Measurements from ENCODE around the gene GRID1.
"Not testable (repeated sequence)": the region's sequence is repeated elsewhere in the genome, so short reads cannot be mapped to it uniquely, and the experiment has no call there.

GRID1 gene

DNA sequence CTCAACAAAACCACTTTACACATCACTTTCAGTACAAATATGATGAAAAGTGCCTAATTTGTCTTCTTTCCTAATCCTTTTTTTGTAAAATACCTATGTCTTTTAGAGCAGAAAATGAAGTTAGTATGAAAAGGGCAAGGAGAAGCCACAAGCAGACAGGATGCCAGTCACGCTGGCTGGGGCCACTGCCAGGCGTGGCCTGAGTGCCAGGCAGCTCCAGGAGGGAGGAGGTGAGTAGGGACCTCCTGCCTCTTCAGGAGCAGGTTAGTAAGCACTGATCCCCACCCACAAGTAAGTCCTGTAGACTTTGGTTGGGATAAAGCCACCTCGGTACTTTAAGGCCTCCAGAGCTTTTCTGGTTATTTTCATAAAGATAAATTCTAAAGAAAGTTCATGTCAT lies 432.0 kb downstream of the GRID1 start:
- no peak for DNase-seq

DNA sequence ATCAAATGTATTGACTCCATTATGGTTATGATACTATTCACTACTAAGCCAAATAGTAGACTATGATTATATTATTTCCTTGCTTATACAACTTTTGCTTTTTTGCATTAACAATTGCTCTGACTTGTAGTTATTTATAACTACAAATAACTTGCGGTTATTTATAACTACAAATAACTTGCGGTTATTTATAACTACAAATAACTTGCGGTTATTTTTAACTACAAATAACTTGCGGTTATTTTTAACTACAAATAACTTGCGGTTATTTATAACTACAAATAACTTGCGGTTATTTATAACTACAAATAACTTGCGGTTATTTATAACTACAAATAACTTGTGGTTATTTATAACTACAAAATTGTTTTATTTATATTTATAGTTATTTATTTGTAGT lies 436.6 kb downstream of the GRID1 start:
- DNase-seq = not testable (repeated sequence)

DNA sequence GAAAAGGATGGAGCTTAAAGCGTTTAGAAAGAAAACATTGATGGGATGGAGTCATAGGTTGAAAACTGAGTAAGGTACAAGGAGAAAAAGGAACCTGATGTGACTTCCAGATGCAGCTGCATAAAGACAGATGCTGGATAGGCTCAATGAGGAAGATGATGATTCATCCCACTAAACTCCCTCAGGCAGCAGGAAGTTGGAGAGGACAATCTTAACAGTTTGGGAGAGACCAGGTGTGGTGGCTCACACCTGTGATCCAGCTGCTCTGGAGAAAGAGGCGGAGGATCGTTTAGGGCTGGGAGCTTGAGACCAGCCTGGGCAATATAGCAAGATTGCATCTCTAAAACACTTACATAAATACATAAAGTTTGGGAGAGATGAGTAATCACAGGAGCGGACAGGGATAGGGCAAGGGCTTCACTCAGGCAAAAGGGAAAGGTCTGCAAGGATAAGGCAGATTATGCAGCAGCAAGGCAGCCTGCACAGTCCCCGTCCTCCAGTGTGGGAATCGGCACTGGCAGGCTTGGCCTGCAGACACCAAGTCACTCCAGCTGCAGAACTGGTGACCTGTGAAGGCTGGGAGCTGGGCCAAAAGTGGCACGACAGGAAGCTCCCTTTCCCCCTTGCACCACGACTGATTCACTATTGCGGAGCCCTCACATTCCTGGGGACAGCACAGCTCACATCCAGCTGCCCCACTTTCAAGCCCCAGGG lies 438.5 kb downstream of the GRID1 start:
- no peak for DNase-seq

GRCh38 chr10:85926986-85927385 lies 439.6 kb downstream of the GRID1 start:
- no peak for DNase-seq

GRCh38 chr10:85926136-85926535 lies 440.5 kb downstream of the GRID1 start:
- DNase-seq = no peak

- DNase-seq = no peak
Measured at GRCh38 chr10:85925201-85925750, 441.3 kb downstream of the GRID1 start.

DNA sequence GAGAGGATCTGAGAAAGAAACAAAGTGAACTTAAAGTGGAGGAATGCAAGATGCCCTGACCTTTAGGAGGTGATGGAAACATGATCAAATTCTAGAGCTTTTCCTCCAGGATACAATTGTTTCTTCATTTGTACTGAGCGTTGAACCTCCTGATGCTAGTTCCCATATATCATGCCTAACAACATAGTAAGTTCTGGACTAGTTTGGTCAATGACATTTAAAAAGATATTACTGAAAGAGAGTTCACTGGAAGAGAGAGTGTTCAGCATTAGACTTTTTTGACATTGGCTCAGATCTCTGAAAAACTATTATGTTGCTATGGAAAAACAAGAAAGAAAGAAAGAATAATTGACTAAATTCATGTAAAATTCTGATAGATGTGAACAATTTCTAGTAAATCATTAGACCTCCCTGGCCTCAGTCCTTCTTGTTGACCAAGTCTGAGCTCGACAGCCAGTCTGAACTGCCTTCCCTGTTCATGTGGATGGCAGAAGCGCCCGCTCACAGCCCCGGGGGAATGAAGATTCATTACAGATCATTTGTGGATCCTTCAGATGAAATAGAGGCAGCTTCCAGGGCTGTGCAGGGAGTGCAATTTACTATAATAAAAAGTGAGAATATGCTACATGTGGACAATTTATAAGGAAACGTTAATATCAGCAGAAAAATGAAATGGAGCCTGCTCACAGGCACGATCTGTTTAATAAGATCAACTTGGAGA lies 442.1 kb downstream of the GRID1 start:
- no peak for DNase-seq

DNA sequence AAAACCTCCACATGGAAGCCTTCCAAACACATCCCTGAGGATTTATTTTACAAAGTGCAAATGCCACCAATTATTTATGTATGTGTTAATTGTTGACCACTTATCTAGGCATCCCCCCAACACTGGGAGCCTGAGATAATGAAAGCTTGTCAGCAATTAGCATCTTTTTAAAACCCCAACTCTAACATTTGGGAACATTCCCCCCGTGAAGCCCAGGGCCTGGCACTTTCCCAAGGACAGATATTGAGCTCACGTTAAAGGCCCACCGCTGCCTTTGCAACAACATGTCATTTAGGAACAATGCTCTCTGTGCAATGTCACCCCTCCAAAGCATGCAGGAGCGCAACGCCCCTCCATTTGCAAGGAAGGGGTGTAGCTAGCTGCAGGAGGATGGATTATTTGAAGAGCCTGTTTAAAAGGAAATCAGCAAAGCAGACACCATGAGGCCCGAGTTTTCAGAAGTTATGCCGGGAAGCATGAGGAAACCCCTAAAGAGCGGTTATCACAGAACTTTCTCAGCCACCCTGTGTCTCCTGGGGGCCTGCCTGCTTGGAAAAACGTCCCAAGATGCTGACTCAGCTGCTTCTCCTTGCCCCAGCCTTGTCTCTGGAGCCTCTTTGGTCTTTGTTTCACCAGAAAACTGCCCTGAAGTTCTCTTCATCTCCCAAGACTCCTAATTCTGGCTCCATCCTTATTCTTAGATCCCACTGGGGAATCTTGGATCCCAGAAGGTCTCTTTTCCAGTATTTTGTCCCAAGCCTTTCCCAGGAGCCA lies 444.1 kb downstream of the GRID1 start:
- no peak for DNase-seq

- no peak for DNase-seq
Measured at GRCh38 chr10:85921789-85922188, 444.8 kb downstream of the GRID1 start.

DNA sequence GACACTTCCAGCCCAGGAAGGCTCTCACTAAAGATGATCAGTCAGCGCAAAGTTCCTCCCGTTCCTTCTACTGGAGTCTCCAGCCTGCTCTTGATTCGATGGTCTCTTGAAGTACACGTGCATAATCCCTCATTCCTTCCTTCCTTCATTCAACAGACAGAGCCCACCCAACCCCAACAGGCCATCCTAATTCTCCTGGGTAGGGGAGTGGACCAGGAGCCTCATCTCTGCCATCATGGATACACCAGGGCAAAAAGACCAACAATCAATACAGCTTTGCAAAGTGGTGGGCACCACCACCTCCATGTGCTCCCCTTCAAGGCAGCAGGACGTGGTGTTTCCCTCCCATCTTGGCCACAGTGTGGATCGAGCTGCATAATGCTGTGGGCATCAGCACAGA lies 446.3 kb downstream of the GRID1 start:
- DNase-seq = no peak

DNA sequence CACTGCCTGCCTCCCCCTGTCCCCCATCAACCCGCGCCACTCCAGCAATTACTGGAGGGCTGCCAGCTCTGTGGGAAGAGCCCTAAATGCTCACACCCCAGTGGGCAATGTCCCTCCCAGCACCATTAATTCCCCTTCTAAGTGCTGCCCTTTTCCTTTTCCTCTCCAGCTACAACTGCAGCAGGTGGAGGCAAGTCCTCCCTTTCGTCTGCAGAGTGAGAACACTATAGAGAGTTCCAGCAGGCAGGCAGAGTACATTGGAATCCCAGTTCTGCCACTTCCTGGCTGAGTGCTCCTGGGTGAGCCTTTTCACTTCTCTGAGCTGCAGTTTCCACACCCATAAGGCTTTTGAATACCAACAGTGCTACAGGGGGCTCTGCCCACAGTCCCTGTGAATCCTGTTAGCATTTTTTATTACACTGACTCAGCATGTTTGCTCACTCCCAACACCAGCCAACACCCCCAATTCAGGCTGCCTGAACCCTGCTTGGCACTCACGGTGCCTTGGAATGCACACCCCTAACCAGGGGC lies 447.0 kb downstream of the GRID1 start:
- no peak for DNase-seq

GRCh38 chr10:85918371-85918770 lies 448.2 kb downstream of the GRID1 start:
- DNase-seq = no peak

- no peak for DNase-seq
Measured at GRCh38 chr10:85917601-85918000, 449.0 kb downstream of the GRID1 start.

DNA sequence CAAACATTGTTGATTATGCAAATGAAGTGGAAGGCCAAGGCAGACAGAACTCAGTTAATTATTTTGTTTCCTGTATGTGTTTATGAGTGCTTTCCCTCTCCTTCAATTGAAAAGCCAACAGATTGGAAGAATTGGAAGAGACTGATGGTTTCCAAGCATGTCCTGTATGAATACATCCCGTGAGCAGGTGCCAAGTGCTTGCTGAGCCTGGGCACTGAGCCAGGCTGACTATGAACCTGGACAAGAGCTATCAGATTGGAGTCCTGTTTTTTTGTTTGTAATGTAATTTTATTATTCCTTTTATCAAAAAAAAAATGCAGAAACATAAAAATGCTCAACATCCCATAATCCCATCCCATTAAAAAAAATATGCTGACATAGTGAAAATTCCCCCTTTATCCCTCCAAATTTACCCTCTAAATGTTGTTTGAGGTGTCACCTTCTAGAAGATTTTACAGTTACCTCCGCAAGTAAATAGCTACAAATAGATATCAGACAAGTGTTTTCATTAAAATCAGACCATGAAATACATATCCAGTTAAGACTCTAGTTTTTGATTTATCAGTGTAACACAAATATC lies 449.5 kb downstream of the GRID1 start:
- no peak for DNase-seq

GRCh38 chr10:85916286-85916685 lies 450.3 kb downstream of the GRID1 start:
- DNase-seq = no peak

DNA sequence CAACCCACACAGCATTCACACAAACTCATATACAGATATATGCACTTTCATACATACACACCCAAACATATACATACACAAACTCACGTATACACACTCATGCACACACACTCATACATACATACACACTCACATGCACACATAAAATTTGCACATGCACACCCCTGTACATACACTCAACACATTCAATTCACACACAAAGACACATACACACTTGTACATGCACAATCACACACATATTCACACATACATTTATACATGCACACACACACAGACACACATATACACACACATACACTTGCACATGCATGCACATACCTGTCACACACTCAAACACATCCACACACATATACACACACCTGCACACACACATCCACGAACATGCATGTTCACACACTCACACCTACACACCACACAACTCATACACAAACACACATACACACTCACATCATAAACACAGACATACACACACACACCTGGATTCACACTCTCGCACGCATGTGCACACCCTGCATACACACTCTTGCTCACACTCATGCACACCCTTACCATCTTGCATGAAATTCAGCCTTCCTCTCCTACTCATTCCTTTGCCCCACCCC lies 451.2 kb downstream of the GRID1 start:
- no peak for DNase-seq

DNA sequence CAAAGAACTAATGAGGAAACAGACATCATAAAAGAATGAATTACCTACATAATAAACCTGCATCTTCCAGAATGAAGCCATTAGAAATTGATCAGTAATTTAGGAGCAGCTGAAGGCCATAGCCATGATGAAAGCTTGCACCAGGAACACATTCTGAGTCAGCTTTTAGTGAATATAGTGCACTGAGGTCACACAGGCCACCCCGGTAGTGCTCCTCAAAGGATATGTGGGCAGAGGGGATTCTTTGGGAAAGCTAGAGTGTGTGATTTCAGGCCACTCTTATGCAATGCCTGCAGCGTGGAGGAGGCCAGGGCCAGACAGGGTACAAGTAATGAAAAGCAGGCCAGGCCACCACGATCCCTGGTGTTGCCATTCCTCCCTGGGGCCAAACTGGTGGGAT lies 451.9 kb downstream of the GRID1 start:
- no peak for DNase-seq

DNA sequence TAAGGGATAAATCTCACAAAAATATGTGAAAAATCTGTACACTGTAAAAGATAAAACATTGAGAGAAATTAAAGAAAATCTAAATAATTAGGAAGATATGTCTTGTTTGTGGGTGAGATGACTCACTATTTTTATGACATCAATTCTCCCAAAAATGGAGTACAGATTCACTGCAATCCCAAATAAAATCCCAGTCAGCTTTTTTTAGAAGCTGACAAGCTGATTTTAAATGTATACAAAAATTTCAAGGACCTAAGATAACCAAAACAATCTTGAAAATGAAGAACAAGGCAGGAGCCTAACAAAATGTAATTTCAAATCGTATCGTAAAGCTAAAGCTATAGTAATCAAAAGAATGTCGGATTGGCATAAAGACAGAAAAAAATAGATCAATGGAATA lies 458.1 kb downstream of the GRID1 start:
- DNase-seq = no peak

- no peak for DNase-seq
Measured at GRCh38 chr10:85902051-85902450, 464.5 kb downstream of the GRID1 start.

- DNase-seq = no peak
Measured at GRCh38 chr10:85901599-85901998, 465.0 kb downstream of the GRID1 start.

DNA sequence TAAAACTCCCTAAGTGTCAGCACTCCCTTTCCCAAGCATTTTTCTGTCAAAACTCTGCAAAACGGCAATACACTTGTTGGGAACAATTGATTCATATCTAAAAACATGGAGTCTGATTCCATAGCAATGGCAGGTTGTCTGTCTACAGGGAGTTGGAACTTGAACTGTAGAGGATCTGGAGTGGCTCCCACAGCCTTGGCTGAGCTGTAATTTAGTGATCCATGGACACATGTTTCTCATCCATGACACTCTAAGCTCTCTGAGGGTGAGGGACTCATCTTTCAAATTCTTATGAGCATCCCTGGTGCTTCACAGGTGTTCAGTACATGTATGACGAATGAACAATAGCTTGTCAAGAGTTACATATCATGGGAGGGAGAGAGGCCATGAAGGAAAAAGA lies 466.1 kb downstream of the GRID1 start:
- DNase-seq = no peak

DNA sequence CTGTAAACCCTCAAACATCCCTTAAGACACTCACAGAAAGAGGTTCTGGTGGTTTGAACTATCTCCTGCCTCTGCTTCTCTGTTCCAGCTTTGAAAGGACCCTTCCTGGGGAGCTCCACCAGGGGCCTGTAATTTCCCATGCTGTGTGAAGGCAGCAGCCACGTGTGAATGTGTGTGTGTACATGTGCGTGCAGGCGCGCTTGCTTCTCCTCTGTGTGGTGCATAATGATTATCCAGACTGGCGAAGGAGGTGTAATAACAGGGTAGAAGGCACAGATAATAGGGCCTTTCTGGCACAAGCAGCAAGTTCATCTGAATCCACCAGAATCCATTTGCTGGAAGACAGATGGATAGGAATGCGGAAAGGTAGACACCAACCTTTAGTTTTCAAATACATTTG lies 466.5 kb downstream of the GRID1 start:
- DNase-seq = no peak

- DNase-seq = no peak
Measured at GRCh38 chr10:85891472-85891871, 475.1 kb downstream of the GRID1 start.
